SW480 (cell line): Measurements from ENCODE around the gene PRAMEF1.
"Not testable (repeated sequence)": the region's sequence is repeated elsewhere in the genome, so short reads cannot be mapped to it uniquely, and the experiment has no call there.

ENCODE experiments used
- DNase-seq: peaks from one replicate; pipeline ENCODE4 v3.0.0-alpha.2; 2016; ENCODE audit warnings: low spot score

The PRAMEF1 gene, protein sequence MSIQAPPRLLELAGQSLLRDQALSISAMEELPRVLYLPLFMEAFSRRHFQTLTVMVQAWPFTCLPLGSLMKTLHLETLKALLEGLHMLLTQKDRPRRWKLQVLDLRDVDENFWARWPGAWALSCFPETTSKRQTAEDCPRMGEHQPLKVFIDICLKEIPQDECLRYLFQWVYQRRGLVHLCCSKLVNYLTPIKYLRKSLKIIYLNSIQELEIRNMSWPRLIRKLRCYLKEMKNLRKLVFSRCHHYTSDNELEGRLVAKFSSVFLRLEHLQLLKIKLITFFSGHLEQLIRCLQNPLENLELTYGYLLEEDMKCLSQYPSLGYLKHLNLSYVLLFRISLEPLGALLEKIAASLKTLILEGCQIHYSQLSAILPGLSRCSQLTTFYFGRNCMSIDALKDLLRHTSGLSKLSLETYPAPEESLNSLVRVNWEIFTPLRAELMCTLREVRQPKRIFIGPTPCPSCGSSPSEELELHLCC

DNA sequence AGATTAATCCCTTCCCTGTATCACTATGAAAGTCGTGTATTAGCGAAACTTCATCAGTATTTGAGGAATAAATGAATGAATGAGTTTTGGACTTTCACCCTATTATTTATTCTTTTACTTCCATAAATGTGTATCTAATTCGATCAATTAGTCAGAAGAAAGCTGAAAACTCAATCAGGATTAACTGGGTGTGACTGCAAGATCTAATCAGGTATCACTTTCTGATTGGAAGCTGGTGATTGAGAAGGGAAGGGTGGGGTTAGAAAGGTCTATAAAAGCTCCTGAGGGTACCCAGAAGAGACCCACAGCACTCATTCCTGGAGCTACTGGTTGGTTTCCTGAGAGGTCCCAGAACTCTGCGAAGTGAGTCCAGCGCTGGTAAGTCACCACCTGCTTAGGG is at the start of gene PRAMEF1:
Gene PRAMEF1, plus strand, starts transcription at position 301 of the 400 bp plus-strand sequence. CDS start 1,831 bp downstream, outside the sequence.
- not testable (repeated sequence) for DNase-seq

GRCh38 chr1:12741946-12742345 is 49.3 kb upstream of the PRAMEF1 start:
- DNase-seq, result no peak

DNA sequence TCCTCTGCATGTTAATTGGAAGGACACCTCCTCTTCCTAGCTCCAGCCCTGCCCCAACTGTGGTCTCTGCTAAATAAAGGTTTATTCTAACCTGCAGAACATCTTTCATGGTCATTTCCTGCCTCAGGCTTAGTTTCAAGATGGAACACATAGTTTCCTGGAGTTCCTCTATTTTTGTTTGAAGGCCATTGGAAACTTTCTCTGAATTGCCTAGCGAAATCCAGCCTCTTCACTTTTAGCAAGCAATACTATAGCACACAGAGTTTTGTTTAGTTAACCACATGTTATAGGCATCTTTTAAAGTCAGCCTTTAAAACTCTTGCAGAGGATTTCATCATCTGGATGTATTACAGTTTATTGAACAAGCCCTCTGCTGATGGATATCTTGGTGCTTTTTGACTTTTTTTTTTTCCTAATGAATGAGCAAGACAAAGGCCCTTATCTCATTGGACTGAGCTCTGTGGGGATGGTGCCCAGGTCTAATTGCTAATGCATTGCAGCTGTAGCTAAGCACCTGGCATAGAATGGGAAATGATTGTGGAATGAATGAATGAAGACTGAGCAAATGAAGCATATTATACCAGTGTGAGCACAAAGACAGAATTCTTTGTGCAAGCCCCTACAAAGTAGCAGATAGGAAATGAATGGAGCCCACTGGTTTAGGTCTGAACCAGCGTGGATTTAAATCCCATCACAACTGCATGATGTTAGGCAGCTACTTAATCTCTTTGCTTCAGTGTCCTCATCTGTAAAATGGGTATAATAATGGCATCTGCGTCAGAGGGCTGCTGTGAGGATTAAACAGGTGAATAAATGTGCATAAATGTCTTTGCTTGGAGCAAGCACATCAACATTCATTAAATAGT is 45.8 kb upstream of the PRAMEF1 start:
- DNase-seq, result peak; percentile 78

- peak; percentile 43 for DNase-seq
Measured at GRCh38 chr1:12745992-12746323, 45.2 kb upstream of the PRAMEF1 start, which contains the start of gene CFAP107. Gene CFAP107 (plus strand): TSS chr1:12746200. CDS start chr1:12746431, 231 bp downstream.

DNA sequence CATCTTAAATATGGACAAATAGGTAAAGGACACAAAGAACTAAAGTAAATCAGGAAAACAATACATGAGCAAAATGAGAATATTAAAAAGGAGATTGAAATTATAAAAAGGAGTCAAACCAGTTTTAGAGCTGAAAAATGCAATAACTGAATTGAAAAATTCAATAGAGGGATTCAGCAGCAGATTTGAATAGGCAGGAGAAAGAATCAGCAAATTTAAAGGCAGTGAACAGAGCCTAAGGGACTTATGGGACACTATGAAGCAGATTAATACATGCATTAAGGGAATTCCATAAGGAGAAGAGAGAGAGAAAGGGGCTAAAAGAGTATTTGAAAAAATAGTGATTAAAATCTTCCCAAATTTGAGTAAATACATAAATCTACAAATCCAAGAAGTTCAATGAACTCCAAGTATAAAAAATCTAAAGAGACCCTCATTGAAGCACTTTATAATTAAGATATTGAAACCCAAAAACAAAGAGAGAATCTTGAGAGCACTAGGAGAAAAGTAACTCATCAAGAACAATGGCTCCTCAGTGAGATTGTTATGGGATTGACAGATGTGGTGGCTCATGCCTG is 42.3 kb upstream of the PRAMEF1 start:
- no peak for DNase-seq

DNA sequence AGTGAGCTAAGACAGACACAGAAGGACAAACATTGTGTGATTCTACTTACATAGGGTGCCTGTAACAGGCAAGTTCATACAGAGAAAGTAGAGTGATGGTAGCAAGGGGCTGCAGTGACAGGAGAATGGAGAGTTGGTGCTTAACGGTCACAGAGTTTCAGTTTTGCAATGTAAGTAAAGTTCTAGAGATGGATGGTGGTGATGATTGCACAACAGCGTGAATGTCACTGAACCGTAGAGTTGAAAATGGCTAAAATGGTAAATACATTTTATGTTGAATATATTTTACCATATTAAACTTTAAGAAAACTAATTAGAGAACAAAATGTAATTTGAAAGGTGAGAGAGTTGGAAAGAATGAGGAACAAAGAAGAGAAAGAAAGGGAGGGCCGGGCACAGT is 36.5 kb upstream of the PRAMEF1 start:
- DNase-seq, result no peak

DNA sequence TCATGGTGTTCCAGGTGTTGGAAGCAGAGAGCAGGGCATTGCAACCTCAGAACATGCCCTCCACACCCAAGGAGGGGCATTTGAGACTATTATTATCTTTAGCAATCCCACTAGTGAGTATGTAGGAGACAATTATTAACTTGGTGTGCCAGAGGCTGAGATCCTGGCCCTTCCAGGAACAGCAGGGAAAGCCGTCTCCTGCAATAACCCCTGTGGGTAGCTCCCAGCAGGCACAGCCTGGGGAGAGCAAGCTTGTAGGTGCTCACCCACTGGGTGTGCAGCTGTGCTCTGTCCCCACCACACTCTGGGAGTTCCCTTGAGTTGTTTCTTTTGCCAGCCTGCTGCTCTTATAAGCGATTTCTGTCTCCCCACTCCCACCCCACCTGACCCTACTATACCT is 34.9 kb upstream of the PRAMEF1 start:
- DNase-seq, result no peak

- DNase-seq, result no peak
Measured at GRCh38 chr1:12756768-12757413, 34.3 kb upstream of the PRAMEF1 start.

DNA sequence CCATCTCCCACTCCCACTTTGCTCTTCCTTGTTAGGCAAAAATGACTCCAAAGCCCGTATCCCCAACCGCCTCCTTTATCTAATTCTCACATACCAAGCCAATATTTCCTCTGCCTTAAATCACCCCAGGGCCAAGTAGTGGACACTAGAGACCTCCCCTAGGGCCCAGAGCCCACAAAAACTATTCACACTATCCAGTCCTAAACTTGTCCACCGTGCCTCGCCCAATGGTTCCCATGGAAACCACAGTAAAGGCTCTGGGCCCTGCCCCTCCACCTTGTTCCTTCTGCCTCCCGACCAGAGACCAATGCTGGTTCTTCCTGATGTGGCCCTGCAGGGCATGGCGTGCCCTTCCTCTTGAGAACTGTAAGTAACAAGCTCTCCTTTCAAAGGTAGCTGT is 33.4 kb upstream of the PRAMEF1 start:
- DNase-seq, result no peak

- DNase-seq, result no peak
Measured at GRCh38 chr1:12760256-12760795, 30.9 kb upstream of the PRAMEF1 start.

DNA sequence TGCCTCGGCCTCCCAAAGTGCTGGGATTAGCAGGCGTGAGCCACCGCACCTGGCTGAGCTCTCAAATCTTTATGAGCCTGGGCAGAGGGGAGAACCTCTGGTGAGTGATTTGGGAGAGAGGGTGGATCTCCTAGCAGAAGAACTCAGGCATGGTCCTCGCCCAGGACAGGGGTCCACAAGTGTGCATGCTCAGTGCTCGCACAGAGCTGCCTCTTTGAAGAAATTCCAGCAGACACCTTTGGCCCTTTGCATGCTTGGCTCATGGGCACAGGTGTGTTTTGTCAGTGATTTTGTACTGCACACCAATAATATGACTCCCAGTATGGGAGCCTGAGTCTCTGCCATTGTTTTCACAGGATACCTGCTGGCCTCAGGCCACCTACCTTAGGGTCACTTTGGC is 29.4 kb upstream of the PRAMEF1 start:
- no peak for DNase-seq

- no peak for DNase-seq
Measured at GRCh38 chr1:12762766-12763165, 28.4 kb upstream of the PRAMEF1 start.

- no peak for DNase-seq
Measured at GRCh38 chr1:12763479-12763878, 27.7 kb upstream of the PRAMEF1 start.

DNA sequence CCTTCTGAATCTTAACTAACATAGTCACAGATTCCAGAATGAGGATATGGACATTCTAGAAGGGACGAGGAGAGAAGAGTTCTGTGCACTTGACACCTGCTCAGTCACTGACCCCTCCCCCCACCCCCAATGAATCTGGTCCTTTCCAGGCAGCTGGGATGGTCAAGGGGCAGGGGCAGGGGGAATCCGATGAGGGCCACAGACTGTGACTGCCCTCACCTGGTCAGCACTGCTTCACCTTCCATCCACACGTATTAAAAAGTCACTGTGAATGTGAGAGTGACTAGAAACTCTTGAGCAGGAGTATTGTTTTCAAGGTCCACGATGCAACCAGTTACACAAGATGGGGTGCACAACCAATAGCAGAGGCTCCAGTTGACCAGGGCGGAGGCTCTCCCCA is 27.2 kb upstream of the PRAMEF1 start:
- no peak for DNase-seq

- DNase-seq, result no peak
Measured at GRCh38 chr1:12769031-12769430, 22.2 kb upstream of the PRAMEF1 start.

DNA sequence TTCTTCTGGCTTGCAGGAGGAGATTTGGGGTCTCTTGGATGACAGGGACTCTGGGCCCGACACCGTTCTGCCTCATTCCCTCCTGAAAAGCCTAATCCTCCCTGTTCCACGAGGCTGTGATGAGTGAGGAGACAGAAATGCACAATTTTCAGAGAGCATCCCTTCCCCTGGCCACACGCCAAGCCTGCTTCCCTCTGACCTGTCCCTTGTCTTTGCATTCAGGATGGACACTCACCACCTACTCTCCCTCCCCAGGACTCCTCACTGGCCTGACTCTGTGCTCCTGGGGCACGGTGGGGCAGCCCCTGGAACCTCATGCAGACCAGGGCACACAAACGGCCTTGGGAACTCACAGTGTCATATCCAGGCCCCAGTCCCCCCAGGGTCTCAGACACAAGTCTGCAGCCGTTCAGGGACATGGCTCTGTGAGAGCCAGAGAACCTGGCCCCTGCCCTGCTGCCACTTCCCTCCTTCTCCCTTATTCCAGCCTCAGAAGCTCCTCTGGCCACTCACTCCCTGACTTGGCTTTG is 21.2 kb upstream of the PRAMEF1 start:
- no peak for DNase-seq

- DNase-seq, result no peak
Measured at GRCh38 chr1:12770620-12771019, 20.6 kb upstream of the PRAMEF1 start.

DNA sequence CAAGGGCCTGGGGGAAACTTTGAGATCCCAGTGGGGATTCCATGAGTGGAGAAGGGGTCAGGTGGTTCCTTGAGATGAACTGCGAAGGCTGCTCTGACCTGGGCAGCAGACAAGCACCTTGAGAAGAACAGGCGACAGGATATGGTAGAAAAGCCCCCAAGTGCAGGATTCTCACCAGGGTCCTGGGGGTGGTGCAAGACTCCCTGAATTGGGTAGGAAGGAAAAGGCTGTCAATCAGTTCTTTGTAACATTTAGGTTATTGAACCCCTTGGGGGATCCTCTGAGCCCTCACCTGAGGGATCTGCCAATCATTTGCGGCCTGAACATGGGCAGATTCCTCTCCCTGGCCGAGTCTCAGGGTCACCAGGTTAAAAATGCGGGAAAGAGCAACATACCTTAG is 20.0 kb upstream of the PRAMEF1 start:
- no peak for DNase-seq

- DNase-seq, result no peak
Measured at GRCh38 chr1:12772520-12772919, 18.7 kb upstream of the PRAMEF1 start.

DNA sequence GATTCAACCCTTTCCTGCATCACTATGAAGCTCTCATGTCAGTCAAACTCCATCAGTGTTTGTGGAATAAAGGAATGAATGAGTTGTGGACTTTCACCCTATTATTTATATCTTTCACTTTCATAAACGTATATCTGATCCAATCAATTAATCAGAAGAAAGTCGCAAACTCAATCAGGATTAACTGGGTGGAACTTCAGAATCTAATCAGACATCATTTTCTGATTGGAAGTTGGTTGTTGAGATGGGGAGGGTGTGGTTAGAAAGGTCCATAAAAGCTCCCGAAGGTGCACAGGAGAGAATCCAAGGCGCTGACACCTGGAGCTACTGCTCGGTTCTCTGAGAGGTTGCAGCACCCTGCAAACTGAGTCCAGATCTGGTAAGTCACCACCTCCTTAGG is 17.8 kb upstream of the PRAMEF1 start, which contains the start of gene PRAMEF12:
Gene PRAMEF12, plus strand, starts transcription at position 301 of the 400 bp plus-strand sequence. CDS start 1,130 bp downstream, outside the sequence.
- DNase-seq, result no peak

DNA sequence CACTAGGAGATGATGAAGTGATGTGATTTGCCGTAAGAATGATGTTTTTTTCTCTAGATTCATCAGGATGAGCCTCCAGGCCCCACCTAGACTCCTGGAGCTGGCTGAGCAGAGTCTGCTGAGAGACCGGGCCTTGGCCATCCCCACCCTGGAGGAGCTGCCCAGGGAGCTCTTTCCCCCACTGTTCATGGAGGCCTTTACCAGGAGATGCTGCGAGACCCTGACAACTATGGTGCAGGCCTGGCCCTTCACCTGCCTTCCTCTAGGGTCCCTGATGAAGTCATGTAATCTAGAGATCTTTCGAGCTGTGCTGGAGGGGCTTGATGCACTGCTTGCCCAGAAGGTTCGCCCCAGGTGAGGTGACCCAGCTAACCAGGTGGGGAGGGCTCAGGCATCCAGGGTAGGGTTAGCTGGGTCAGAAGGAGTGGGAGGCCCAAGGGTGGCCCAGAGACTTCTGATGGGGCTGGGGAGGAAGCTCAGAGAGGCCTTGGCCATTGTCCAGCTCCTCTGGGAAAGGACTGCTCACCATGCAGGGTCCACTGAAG is 16.3 kb upstream of the PRAMEF1 start:
- DNase-seq, result no peak
